ENCODE results near the gene DYSF. TPM values are rescaled to one million over a fixed set of nuclear protein-coding genes. Genes with fewer than 3 reads are reported as not detected.

DYSF gene
- total RNA-seq, 1 experiment from 2014 or later, result 0.89 TPM

DNA sequence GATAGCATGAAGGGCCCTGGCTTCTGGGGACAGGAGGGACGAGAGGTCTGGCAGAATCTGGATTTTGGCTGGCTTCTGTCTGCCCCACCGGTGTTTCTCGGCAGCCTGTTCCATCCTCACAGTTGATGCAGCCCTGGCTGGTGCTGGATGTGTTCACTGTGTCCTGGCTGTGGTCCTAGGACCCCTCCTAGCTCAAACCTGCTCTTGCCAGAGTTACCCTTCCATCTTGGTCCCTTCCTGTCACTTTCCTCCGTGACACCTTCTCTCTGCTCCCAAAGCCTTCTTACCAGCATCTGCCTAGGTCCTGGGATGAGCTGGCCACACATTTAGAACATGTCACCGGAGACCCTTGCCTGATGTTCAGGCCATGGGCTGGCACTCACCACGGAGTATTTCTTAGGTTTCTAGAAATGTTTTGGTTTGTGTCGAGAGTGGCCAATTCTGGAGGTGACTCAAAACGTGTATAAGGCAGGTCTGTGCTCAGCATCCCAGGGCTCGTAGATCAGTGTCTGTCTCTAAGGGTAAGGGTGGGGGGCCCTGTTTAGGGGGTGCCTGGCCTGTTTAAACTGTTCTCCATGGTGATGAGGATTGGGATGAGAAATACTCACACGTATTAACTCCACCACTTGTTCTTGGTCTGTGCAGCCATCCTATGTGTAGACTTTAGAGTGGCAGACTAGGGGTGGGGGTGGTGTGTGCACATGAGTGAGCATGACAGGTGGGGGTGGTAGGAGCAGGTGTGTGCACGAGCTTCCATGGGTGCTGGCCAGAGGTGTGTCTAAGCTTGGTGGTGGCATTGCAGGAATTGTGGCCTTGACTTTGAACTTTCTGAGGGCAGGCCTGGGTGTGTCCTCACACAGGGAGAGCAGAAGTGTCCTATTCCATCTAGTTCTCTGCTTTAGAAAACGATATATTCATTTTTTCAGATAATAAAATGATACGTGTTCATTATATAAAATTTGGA is 162.7 kb downstream of the DYSF start:
- intact Hi-C loops (cut with micrococcal nuclease), result no loop called here
- Histone ChIP-seq H3K9me3 (ENCODE audit: control insufficient read depth in 1 of 2, insufficient read depth in 1 of 2, low read depth in 1 of 2, low read length in 2 of 2) (no peaks in the 10 kb centered on the region), H3K36me3 (ENCODE audit: control insufficient read depth in 1 of 2, insufficient read depth in 2 of 2, low read length in 2 of 2) (no peaks in the 10 kb centered on the region), H3K27ac (ENCODE audit: low read depth, low read length) (no peak overlapping the region), H3K9me2 (ENCODE audit: insufficient read depth) (no peaks in the 10 kb centered on the region), H4K20me1 (ENCODE audit: insufficient read depth) (no peaks in the 10 kb centered on the region), H3K27me3 (ENCODE audit: insufficient read depth, low read length) (no peaks in the 10 kb centered on the region), H2AFZ (ENCODE audit: low read depth, low read length, poor library complexity, severe bottlenecking) (no peak overlapping the region), H3K4me3 (replicated peaks in 1 of 2; ENCODE audit: low read depth in 1 of 2, low read length in 2 of 2) (no peak overlapping the region), H3K9ac (ENCODE audit: low read length) (no peak overlapping the region), H3K4me1 (ENCODE audit: control insufficient read depth in 1 of 2, insufficient read depth in 2 of 2, low read length in 2 of 2) (no peaks in the 10 kb centered on the region), H3K79me2 (ENCODE audit: insufficient read depth, low read length) (no peaks in the 10 kb centered on the region), H3K4me2 (ENCODE audit: low read length) (no peak overlapping the region)
- DNase-seq (ENCODE audit: low read depth, low spot score) (no peak), ATAC-seq (no peak)
- no TSS peak for BruUV-seq (replicated peaks)
- TF ChIP-seq POLR2A (IDR thresholded peaks at IDR 0.05; ENCODE audit: borderline replicate concordance, extremely low read depth, insufficient read depth, insufficient read length), result no peak
- CTCF ChIA-PET, result interaction anchor here (1.2 kb wide), 1 partner anchor 182 kb away, joined by 5 read pairs; no protein-coding TSS in a partner anchor
- POLR2A ChIA-PET, result no interaction called here
- RAD21 ChIA-PET (ENCODE audit: low non-redundant PET in 1 of 2, low total read pairs in 2 of 2, uncharacterized antibody in 2 of 2, unreplicated experiment in 2 of 2), result no interaction called here

DNA sequence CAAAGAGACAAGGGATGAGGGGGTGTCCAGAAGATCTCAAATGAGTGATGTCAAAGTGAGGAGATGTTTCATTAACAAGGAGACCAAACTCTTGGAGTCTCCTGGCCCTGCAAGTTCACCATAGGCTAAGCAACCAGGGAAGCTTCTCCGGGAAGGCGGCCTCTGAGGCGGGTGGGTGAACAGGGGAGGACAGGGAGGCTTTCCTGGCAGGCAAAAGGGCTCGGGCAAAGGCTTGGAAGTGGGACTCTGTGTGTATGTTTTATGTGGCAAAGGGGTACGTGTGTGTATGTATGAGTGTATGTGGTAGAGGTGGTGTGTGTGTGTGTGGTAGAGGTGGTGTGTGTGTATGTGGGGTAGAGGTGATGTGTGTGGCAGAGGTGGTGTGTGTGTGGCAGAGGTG is 163.9 kb downstream of the DYSF start:
- Histone ChIP-seq H3K9me3 (ENCODE audit: control insufficient read depth in 1 of 2, insufficient read depth in 1 of 2, low read depth in 1 of 2, low read length in 2 of 2) (no peaks in the 10 kb centered on the region), H3K27me3 (ENCODE audit: insufficient read depth, low read length) (no peaks in the 10 kb centered on the region), H3K9me2 (ENCODE audit: insufficient read depth) (no peaks in the 10 kb centered on the region), H3K4me1 (ENCODE audit: control insufficient read depth in 1 of 2, insufficient read depth in 2 of 2, low read length in 2 of 2) (no peaks in the 10 kb centered on the region), H3K4me3 (replicated peaks in 1 of 2; ENCODE audit: low read depth in 1 of 2, low read length in 2 of 2) (no peak overlapping the region), H3K27ac (ENCODE audit: low read depth, low read length) (no peak overlapping the region), H4K20me1 (ENCODE audit: insufficient read depth) (no peaks in the 10 kb centered on the region), H2AFZ (ENCODE audit: low read depth, low read length, poor library complexity, severe bottlenecking) (no peak overlapping the region), H3K9ac (ENCODE audit: low read length) (no peak overlapping the region), H3K36me3 (ENCODE audit: control insufficient read depth in 1 of 2, insufficient read depth in 2 of 2, low read length in 2 of 2) (no peaks in the 10 kb centered on the region), H3K79me2 (ENCODE audit: insufficient read depth, low read length) (no peaks in the 10 kb centered on the region), H3K4me2 (ENCODE audit: low read length) (no peak overlapping the region)
- intact Hi-C loops (cut with micrococcal nuclease), result no loop called here
- BruUV-seq (replicated peaks), result no TSS peak
- CTCF ChIA-PET, result no interaction called here
- DNase-seq (ENCODE audit: low read depth, low spot score) (no peak), ATAC-seq (no peak)
- POLR2A ChIA-PET, result no interaction called here
- RAD21 ChIA-PET (ENCODE audit: low non-redundant PET in 1 of 2, low total read pairs in 2 of 2, uncharacterized antibody in 2 of 2, unreplicated experiment in 2 of 2), result no interaction called here
- TF ChIP-seq, protein P1, sequence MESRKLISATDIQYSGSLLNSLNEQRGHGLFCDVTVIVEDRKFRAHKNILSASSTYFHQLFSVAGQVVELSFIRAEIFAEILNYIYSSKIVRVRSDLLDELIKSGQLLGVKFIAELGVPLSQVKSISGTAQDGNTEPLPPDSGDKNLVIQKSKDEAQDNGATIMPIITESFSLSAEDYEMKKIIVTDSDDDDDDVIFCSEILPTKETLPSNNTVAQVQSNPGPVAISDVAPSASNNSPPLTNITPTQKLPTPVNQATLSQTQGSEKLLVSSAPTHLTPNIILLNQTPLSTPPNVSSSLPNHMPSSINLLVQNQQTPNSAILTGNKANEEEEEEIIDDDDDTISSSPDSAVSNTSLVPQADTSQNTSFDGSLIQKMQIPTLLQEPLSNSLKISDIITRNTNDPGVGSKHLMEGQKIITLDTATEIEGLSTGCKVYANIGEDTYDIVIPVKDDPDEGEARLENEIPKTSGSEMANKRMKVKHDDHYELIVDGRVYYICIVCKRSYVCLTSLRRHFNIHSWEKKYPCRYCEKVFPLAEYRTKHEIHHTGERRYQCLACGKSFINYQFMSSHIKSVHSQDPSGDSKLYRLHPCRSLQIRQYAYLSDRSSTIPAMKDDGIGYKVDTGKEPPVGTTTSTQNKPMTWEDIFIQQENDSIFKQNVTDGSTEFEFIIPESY (IDR thresholded peaks at IDR 0.05; ENCODE audit: extremely low read depth, insufficient replicate concordance, low read length), result no peak
- TF ChIP-seq POLR2AphosphoS5 (IDR thresholded peaks at IDR 0.05; ENCODE audit: low read depth, low read length) (no peak), EZH2phosphoT487 (IDR thresholded peaks at IDR 0.05; ENCODE audit: borderline replicate concordance) (no peak), ZNF274 (IDR thresholded peaks at IDR 0.05; ENCODE audit: low read depth, low read length) (no peak), POLR2A (IDR thresholded peaks at IDR 0.05; ENCODE audit: borderline replicate concordance, extremely low read depth, insufficient read depth, insufficient read length) (no peak), EZH2 (IDR thresholded peaks at IDR 0.05) (no peak), ZFX (IDR thresholded peaks at IDR 0.05) (no peak), RAD21 (IDR thresholded peaks at IDR 0.05; ENCODE audit: low read depth) (no peak)
- TF ChIP-seq, protein P2, sequence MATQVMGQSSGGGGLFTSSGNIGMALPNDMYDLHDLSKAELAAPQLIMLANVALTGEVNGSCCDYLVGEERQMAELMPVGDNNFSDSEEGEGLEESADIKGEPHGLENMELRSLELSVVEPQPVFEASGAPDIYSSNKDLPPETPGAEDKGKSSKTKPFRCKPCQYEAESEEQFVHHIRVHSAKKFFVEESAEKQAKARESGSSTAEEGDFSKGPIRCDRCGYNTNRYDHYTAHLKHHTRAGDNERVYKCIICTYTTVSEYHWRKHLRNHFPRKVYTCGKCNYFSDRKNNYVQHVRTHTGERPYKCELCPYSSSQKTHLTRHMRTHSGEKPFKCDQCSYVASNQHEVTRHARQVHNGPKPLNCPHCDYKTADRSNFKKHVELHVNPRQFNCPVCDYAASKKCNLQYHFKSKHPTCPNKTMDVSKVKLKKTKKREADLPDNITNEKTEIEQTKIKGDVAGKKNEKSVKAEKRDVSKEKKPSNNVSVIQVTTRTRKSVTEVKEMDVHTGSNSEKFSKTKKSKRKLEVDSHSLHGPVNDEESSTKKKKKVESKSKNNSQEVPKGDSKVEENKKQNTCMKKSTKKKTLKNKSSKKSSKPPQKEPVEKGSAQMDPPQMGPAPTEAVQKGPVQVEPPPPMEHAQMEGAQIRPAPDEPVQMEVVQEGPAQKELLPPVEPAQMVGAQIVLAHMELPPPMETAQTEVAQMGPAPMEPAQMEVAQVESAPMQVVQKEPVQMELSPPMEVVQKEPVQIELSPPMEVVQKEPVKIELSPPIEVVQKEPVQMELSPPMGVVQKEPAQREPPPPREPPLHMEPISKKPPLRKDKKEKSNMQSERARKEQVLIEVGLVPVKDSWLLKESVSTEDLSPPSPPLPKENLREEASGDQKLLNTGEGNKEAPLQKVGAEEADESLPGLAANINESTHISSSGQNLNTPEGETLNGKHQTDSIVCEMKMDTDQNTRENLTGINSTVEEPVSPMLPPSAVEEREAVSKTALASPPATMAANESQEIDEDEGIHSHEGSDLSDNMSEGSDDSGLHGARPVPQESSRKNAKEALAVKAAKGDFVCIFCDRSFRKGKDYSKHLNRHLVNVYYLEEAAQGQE (IDR thresholded peaks at IDR 0.05; ENCODE audit: low read depth), result no peak
- TF ChIP-seq, protein P3, sequence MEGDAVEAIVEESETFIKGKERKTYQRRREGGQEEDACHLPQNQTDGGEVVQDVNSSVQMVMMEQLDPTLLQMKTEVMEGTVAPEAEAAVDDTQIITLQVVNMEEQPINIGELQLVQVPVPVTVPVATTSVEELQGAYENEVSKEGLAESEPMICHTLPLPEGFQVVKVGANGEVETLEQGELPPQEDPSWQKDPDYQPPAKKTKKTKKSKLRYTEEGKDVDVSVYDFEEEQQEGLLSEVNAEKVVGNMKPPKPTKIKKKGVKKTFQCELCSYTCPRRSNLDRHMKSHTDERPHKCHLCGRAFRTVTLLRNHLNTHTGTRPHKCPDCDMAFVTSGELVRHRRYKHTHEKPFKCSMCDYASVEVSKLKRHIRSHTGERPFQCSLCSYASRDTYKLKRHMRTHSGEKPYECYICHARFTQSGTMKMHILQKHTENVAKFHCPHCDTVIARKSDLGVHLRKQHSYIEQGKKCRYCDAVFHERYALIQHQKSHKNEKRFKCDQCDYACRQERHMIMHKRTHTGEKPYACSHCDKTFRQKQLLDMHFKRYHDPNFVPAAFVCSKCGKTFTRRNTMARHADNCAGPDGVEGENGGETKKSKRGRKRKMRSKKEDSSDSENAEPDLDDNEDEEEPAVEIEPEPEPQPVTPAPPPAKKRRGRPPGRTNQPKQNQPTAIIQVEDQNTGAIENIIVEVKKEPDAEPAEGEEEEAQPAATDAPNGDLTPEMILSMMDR (IDR thresholded peaks at IDR 0.05 in 2 of 3, conservative IDR thresholded peaks at IDR 0.05 in 1 of 3; ENCODE audit: borderline replicate concordance in 1 of 3, insufficient read depth in 1 of 3, low read depth in 2 of 3, low read length in 2 of 3), result no peak
